Natural killer cell (primary cell): Measurements from ENCODE around the gene MAGEA1. TPM values are rescaled to one million over a fixed set of nuclear protein-coding genes. Genes with fewer than 3 reads are reported as not detected.

Source experiments
- ATAC-seq, 3 donors: fragments of 150-1000 bp in 2 of 3; fragments of 200-7000 bp in 1 of 3; cut with Tn5 transposase; 1 replicate in 1 of 3; 2 replicates in 2 of 3; pipeline ENCODE4 v1.10.0; 2021; ENCODE audit warnings: mild to moderate bottlenecking in 2 of 3, moderate library complexity in 2 of 3
- DNase-seq, 2 donors: peaks; one replicate each; pipeline versions ENCODE4 v3.0.0 to v3.0.0-alpha.2; 2013 to 2021; ENCODE audit warnings: mixed read lengths in 1 of 2
- H3K27ac ChIP-seq: one replicate; pipeline ENCODE4 v1.5.1; 2013; ENCODE audit warnings: mild to moderate bottlenecking, low read length
- H3K27me3 ChIP-seq: one replicate; pipeline ENCODE4 v1.6.1; 2013; ENCODE audit warnings: low read length; ENCODE audit not compliant: control insufficient read depth, insufficient read depth
- H3K36me3 ChIP-seq: one replicate; pipeline ENCODE4 v1.6.1; 2013; ENCODE audit warnings: low read length; ENCODE audit not compliant: control insufficient read depth, insufficient read depth
- H3K4me1 ChIP-seq: one replicate; pipeline ENCODE4 v1.6.1; 2013; ENCODE audit warnings: low read length; ENCODE audit not compliant: control insufficient read depth, insufficient read depth
- H3K4me3 ChIP-seq: one replicate; pipeline ENCODE4 v1.5.1; 2013; ENCODE audit warnings: low read length
- H3K9me3 ChIP-seq: one replicate; pipeline ENCODE4 v1.6.1; 2013; ENCODE audit warnings: low read length; ENCODE audit not compliant: control insufficient read depth, insufficient read depth
- H3K27ac Mint-ChIP-seq, 2 donors: one replicate each; pipeline ENCODE4 v1.8.0; 2022; ENCODE audit warnings: mild to moderate bottlenecking in 2 of 2, mixed read lengths in 2 of 2, moderate library complexity in 1 of 2
- H3K27me3 Mint-ChIP-seq, 2 donors: one replicate each; pipeline ENCODE4 v1.8.0; 2022; ENCODE audit warnings: low read depth in 2 of 2, mixed read lengths in 2 of 2
- H3K36me3 Mint-ChIP-seq: one replicate; pipeline ENCODE4 v1.8.0; 2022; ENCODE audit warnings: mixed read lengths
- H3K4me1 Mint-ChIP-seq, 2 donors: one replicate each; pipeline ENCODE4 v1.8.0; 2022; ENCODE audit warnings: mixed read lengths in 2 of 2
- H3K4me3 Mint-ChIP-seq: one replicate; pipeline ENCODE4 v1.8.0; 2022; ENCODE audit warnings: mild to moderate bottlenecking, moderate library complexity, mixed read lengths
- H3K9me3 Mint-ChIP-seq, 2 donors: one replicate each; pipeline ENCODE4 v1.8.0; 2022; ENCODE audit warnings: mixed read lengths in 2 of 2
- CTCF ChIP-seq: fragments of 200-600 bp; IDR thresholded peaks from one replicate; pipeline ENCODE4 v1.8.0; 2022; ENCODE audit warnings: antibody characterized with exemption
- WGBS: methylation state at CpG from one replicate; pipeline ENCODE4 v1.1.7; 2013; ENCODE audit warnings: missing lambda C conversion rate; ENCODE audit not compliant: insufficient coverage; 5-methylcytosine and 5-hydroxymethylcytosine counted together
- intact Hi-C: fragments of 100-400 bp; cut with micrococcal nuclease; formaldehyde crosslinking; loops from one replicate; pipeline ENCODE4 v1.14.2; 2022
- total RNA-seq, 4 donors: library from RNA; stranded (reverse); fragments of 120-200 nt in 1 of 4; gene quantifications; one replicate each; pipeline versions ENCODE4 v1.2.3 to v1.2.4, GENCODE V29; 2013 to 2022

The MAGEA1 gene
- total RNA-seq, 3 donors from 2014 or later (not counting 1 experiment from before 2014, with no cell fraction given) = not detected

- no peak for ATAC-seq
- no peaks in the 10 kb centered on the region for H3K9me3 ChIP-seq
- no peaks in the 10 kb centered on the region for H3K4me1 Mint-ChIP-seq
- no peaks in the 10 kb centered on the region for H3K4me1 ChIP-seq
- no peak overlapping the region for H3K4me3 Mint-ChIP-seq
- no peak overlapping the region for H3K4me3 ChIP-seq
- no peak for TF ChIP-seq CTCF
- no peaks in the 10 kb centered on the region for H3K36me3 Mint-ChIP-seq
- H3K36me3 ChIP-seq = no peaks in the 10 kb centered on the region
- intact Hi-C loops = no loop called here
- WGBS = 52% methylated on average over 4 of the region's 4 CpGs
- H3K27ac ChIP-seq = no peak overlapping the region
- no peaks in the 10 kb centered on the region for H3K9me3 Mint-ChIP-seq
- H3K27ac Mint-ChIP-seq = no peak overlapping the region
- no peak for DNase-seq
- no peaks in the 10 kb centered on the region for H3K27me3 ChIP-seq
- peaks cover 0 to 11% of the 10 kb centered on the region in 2 donors for H3K27me3 Mint-ChIP-seq
Observed at GRCh38 chrX:153181822-153182221, 2.7 kb downstream of the MAGEA1 start.

DNA sequence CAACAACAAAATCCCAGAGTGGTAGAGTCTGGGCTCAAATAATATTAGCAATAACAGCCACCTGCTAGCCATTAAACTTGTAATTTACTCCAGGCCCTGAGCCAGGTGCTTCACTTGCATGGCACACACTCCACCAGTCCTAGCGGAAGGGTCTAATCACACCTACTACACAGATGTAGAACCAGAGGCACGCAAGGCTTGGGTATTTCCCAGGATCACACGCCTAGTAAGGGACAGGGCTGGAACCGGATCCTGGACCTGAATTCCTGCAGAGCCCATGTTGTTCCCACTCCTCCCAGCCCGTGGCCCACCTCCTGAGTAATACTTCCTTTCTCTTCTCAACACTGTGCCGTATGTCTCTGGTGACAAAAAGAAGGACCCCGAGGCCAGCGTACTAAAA is 5.7 kb downstream of the MAGEA1 start:
- Mint-ChIP-seq H3K36me3 (no peaks in the 10 kb centered on the region), H3K27ac (no peak overlapping the region), H3K4me3 (no peak overlapping the region), H3K27me3 (peaks cover 4 to 21% of the 10 kb centered on the region in 2 donors), H3K4me1 (no peaks in the 10 kb centered on the region), H3K9me3 (no peaks in the 10 kb centered on the region)
- intact Hi-C loops = no loop called here
- Histone ChIP-seq H3K36me3 (no peaks in the 10 kb centered on the region), H3K4me1 (no peaks in the 10 kb centered on the region), H3K27me3 (no peaks in the 10 kb centered on the region), H3K4me3 (no peak overlapping the region), H3K27ac (no peak overlapping the region), H3K9me3 (no peaks in the 10 kb centered on the region)
- 91% methylated on average over 6 of the region's 8 CpGs for WGBS
- DNase-seq (no peak), ATAC-seq (no peak)
- TF ChIP-seq CTCF = no peak

- Histone ChIP-seq H3K36me3 (no peaks in the 10 kb centered on the region), H3K4me3 (no peak overlapping the region), H3K27ac (no peak overlapping the region), H3K9me3 (no peaks in the 10 kb centered on the region), H3K4me1 (no peaks in the 10 kb centered on the region), H3K27me3 (no peaks in the 10 kb centered on the region)
- Mint-ChIP-seq H3K4me1 (no peaks in the 10 kb centered on the region), H3K27me3 (peaks cover 16 to 29% of the 10 kb centered on the region in 2 donors), H3K4me3 (no peak overlapping the region), H3K27ac (no peak overlapping the region), H3K9me3 (no peaks in the 10 kb centered on the region), H3K36me3 (no peaks in the 10 kb centered on the region)
- intact Hi-C loops = no loop called here
- DNase-seq (no peak), ATAC-seq (no peak)
- TF ChIP-seq CTCF = no peak
- WGBS = 43% methylated on average over 1 of the region's 1 CpG
Observed at GRCh38 chrX:153190381-153190780, 11.3 kb downstream of the MAGEA1 start.

DNA sequence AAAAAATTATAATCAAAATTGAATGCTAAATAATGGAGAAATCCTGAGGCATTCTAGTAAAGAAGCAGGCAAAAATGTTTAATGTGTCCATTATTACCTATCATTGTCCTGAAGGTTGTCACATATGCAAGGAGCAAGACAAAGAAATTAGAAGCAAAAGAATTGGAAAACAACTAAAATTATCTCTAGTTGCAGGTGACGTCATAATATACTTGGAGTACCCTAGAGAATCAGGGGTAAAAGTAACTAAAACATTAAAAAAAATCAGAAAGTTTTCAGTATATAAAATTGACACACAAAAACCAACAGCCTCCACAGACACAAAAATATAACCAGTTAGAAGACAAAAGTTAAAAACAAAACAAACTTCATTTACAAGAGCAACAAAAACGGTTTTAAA is 21.4 kb downstream of the MAGEA1 start:
- no peaks in the 10 kb centered on the region for H3K9me3 ChIP-seq
- TF ChIP-seq CTCF = no peak
- no CpG with 5 or more reads among the region's 2 CpGs for WGBS
- no peaks in the 10 kb centered on the region for H3K36me3 ChIP-seq
- Mint-ChIP-seq H3K27me3 (peaks cover 9 to 51% of the 10 kb centered on the region in 2 donors), H3K9me3 (no peaks in the 10 kb centered on the region), H3K36me3 (no peaks in the 10 kb centered on the region), H3K4me3 (no peak overlapping the region), H3K4me1 (no peaks in the 10 kb centered on the region), H3K27ac (no peak overlapping the region)
- H3K4me3 ChIP-seq = no peak overlapping the region
- DNase-seq (no peak), ATAC-seq (no peak)
- no peaks in the 10 kb centered on the region for H3K27me3 ChIP-seq
- H3K4me1 ChIP-seq = no peaks in the 10 kb centered on the region
- no peak overlapping the region for H3K27ac ChIP-seq
- intact Hi-C loops = no loop called here
